Measurements from ENCODE around the gene TBRG1.

DNA sequence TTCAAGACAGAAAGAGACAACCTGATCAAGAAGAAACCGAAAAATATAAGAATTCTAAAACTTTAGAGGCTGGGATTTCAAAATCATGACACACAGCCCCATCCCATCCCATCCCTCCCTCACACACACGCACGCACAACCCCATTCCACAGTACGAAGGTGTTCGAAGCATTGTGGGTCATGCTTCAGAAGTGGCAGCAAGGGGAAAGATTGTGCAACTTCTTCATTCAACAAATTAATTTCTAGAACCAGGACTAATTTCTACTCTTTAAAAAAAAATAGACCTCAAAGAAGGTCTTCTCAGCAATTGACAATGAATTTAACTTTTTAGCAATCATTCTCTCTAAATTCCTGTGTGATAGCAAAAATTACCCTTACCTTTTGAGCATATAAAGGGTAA is 51.9 kb downstream of the TBRG1 start:
- no peak for TF ChIP-seq POLR2A (IDR thresholded peaks at IDR 0.05)
- TF ChIP-seq, protein P1, sequence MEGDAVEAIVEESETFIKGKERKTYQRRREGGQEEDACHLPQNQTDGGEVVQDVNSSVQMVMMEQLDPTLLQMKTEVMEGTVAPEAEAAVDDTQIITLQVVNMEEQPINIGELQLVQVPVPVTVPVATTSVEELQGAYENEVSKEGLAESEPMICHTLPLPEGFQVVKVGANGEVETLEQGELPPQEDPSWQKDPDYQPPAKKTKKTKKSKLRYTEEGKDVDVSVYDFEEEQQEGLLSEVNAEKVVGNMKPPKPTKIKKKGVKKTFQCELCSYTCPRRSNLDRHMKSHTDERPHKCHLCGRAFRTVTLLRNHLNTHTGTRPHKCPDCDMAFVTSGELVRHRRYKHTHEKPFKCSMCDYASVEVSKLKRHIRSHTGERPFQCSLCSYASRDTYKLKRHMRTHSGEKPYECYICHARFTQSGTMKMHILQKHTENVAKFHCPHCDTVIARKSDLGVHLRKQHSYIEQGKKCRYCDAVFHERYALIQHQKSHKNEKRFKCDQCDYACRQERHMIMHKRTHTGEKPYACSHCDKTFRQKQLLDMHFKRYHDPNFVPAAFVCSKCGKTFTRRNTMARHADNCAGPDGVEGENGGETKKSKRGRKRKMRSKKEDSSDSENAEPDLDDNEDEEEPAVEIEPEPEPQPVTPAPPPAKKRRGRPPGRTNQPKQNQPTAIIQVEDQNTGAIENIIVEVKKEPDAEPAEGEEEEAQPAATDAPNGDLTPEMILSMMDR (IDR thresholded peaks at IDR 0.05): no peak
